A549 (cell line): ENCODE measurements around the gene RNF40. TPM values are rescaled to one million over a fixed set of nuclear protein-coding genes. Genes with fewer than 3 reads are reported as not detected.

Source experiments
- ATAC-seq, 2 experiments: fragments of 200-7000 bp in 1 of 2; fragments of >200 bp in 1 of 2; cut with Nextera tagmentation in 1 of 2; cut with Tn5 transposase in 1 of 2; 3 replicates each; pipeline versions ENCODE4 v1.8.0 to v1.9.1; 2018 to 2020; ENCODE audit warnings: mild to moderate bottlenecking in 1 of 2, moderate library complexity in 1 of 2
- CTCF ChIA-PET: fragments of 300-600 bp; sonication (Branson Sonifier 250); formaldehyde crosslinking; extraction: SDS; loops from one replicate; lab custom pipeline; 2021; ENCODE audit warnings: antibody characterized with exemption, inconsistent platforms; lab: Yijun Ruan, JAX
- POLR2A ChIA-PET: fragments of 350-600 bp; formaldehyde crosslinking; extraction: SDS; loops from one replicate; lab custom pipeline; 2021; ENCODE audit warnings: antibody characterized with exemption, inconsistent platforms; lab: Yijun Ruan, JAX
- DNase-seq, 2 experiments: peaks; one replicate each; pipeline versions ENCODE4 v3.0.0 to v3.0.0-alpha.2; 2011 to 2016; ENCODE audit warnings: low read depth in 1 of 2, low spot score in 1 of 2
- FAIRE-seq: peaks from 2 replicates; lab custom pipeline; 2011; peaks lifted over from hg19 to GRCh38; lab: Jason Lieb, UNC
- H3K27ac ChIP-seq, 2 experiments: fragments of >200 bp; sonication (Bioruptor Twin); formaldehyde crosslinking; 3 replicates each; pipeline ENCODE4 v1.5.1; 2016 to 2017
- H3K4me1 ChIP-seq: fragments of >200 bp; sonication (Bioruptor Twin); formaldehyde crosslinking; 3 replicates; pipeline ENCODE4 v1.6.1; 2016
- H3K4me2 ChIP-seq: fragments of >200 bp; sonication (Bioruptor Twin); formaldehyde crosslinking; 3 replicates; pipeline ENCODE4 v1.6.1; 2016
- H3K4me3 ChIP-seq: fragments of >200 bp; sonication (Bioruptor Twin); formaldehyde crosslinking; 3 replicates; pipeline ENCODE4 v1.5.1; 2016
- H3K9me3 ChIP-seq: fragments of >200 bp; sonication (Bioruptor Twin); formaldehyde crosslinking; 3 replicates; pipeline ENCODE4 v1.6.1; 2016
- CBX8 ChIP-seq: fragments of 200-600 bp; sonication (generic); IDR thresholded peaks from 2 replicates; pipeline ENCODE4 v1.6.1; 2016
- EHF ChIP-seq: fragments of 250-450 bp; sonication (Bioruptor Pico); IDR thresholded peaks from 2 replicates; pipeline ENCODE4 v1.5.0; 2020; ENCODE audit warnings: mild to moderate bottlenecking
- GATA3 ChIP-seq: IDR thresholded peaks from 2 replicates; pipeline ENCODE4 v1.6.1; 2012; ENCODE audit warnings: borderline replicate concordance
- HDAC2 ChIP-seq: fragments of 200-600 bp; sonication (generic); IDR thresholded peaks from 2 replicates; pipeline ENCODE4 v1.6.1; 2016
- HEYL ChIP-seq: fragments of 250-450 bp; sonication (Bioruptor Pico); IDR thresholded peaks from 2 replicates; pipeline ENCODE4 v1.8.0; 2021; ENCODE audit warnings: mild to moderate bottlenecking, moderate library complexity
- HOXA7 ChIP-seq: fragments of 250-450 bp; sonication (Bioruptor Pico); IDR thresholded peaks from 2 replicates; pipeline ENCODE4 v1.5.0; 2020; ENCODE audit warnings: mild to moderate bottlenecking, moderate library complexity
- HOXB13 ChIP-seq: fragments of 250-450 bp; sonication (Bioruptor Pico); IDR thresholded peaks from 2 replicates; pipeline ENCODE4 v1.5.0; 2020; ENCODE audit warnings: low read depth, mild to moderate bottlenecking, moderate library complexity
- JUN ChIP-seq, 2 experiments: fragments of >200 bp; sonication (Bioruptor Twin); formaldehyde crosslinking; IDR thresholded peaks; 2 replicates in 1 of 2; 3 replicates in 1 of 2; pipeline ENCODE4 v1.6.1; 2016 to 2017
- JUNB ChIP-seq: fragments of >200 bp; sonication (Bioruptor Twin); formaldehyde crosslinking; IDR thresholded peaks from 2 replicates; pipeline ENCODE4 v1.6.1; 2016
- MAFK ChIP-seq: fragments of 450-650 bp; IDR thresholded peaks from 2 replicates; pipeline ENCODE4 v1.6.1; 2014; ENCODE audit not compliant: partially characterized antibody
- MAZ ChIP-seq: fragments of 150-350 bp; IDR thresholded peaks from 2 replicates; pipeline ENCODE4 v1.6.1; 2014; ENCODE audit warnings: antibody characterized with exemption, low read depth, low read length, borderline replicate concordance
- NFE2L2 ChIP-seq: fragments of 150-350 bp; conservative IDR thresholded peaks from 2 replicates; pipeline ENCODE4 v1.6.1; 2014; ENCODE audit warnings: low read length
- NR3C1 ChIP-seq: fragments of >200 bp; sonication (Bioruptor Twin); formaldehyde crosslinking; IDR thresholded peaks from 3 replicates; pipeline ENCODE4 v1.6.1; 2017
- POLR2AphosphoS2 ChIP-seq: conservative IDR thresholded peaks from 2 replicates; pipeline ENCODE4 v1.6.1; 2012; ENCODE audit warnings: low read length, improper control_type of control experiment, inconsistent platforms
- RARB ChIP-seq: fragments of 250-450 bp; sonication (Bioruptor Pico); IDR thresholded peaks from 2 replicates; pipeline ENCODE4 v1.8.0; 2021; ENCODE audit warnings: mild to moderate bottlenecking, moderate library complexity
- RFX5 ChIP-seq: fragments of 450-650 bp; IDR thresholded peaks from 2 replicates; pipeline ENCODE4 v1.7.1; 2014; ENCODE audit warnings: antibody characterized with exemption, mild to moderate bottlenecking, moderate library complexity
- SMC3 ChIP-seq: fragments of >200 bp; sonication (Bioruptor Twin); formaldehyde crosslinking; IDR thresholded peaks from 3 replicates; pipeline ENCODE4 v1.6.1; 2018; ENCODE audit warnings: inconsistent platforms
- TFCP2L1 ChIP-seq: fragments of 250-450 bp; sonication (Bioruptor Pico); IDR thresholded peaks from 2 replicates; pipeline ENCODE4 v1.5.0; 2021; ENCODE audit warnings: mild to moderate bottlenecking
- TP53 ChIP-seq: fragments of 250-450 bp; sonication (Bioruptor Pico); IDR thresholded peaks from 2 replicates; pipeline ENCODE4 v1.5.0; 2021; ENCODE audit warnings: mild to moderate bottlenecking, moderate library complexity
- ZC3H11A ChIP-seq: fragments of 450-650 bp; IDR thresholded peaks from 2 replicates; pipeline ENCODE4 v1.6.1; 2014; ENCODE audit warnings: antibody characterized with exemption, mild to moderate bottlenecking
- WGBS: methylation state at CpG from one replicate; pipeline ENCODE4 v1.1.6; 2017; ENCODE audit errors: missing lambda C conversion rate; 5-methylcytosine and 5-hydroxymethylcytosine counted together
- polyA plus RNA-seq, 4 experiments: library from polyadenylated mRNA; depleted of rRNA in 3 of 4; stranded (reverse); fragments of >200 nt; fragmentation: RNase III in 1 of 4; extraction: RNeasy Plus Mini Kit Qiagen cat#74134 plus additional on column Dnase treatment in 1 of 4; gene quantifications; 2 replicates in 3 of 4; 3 replicates in 1 of 4; pipeline ENCODE4 v1.2.3, GENCODE V29; 2011 to 2017
- TF ChIP-seq, protein P1 (sequence below): IDR thresholded peaks from 2 replicates; pipeline ENCODE4 v1.6.1; 2012
- TF ChIP-seq, protein P2 (sequence below): fragments of 250-450 bp; sonication (Bioruptor Pico); IDR thresholded peaks from 2 replicates; pipeline ENCODE4 v1.5.0; 2021; ENCODE audit warnings: mild to moderate bottlenecking, moderate library complexity, borderline replicate concordance
- TF ChIP-seq, protein P3 (sequence below): fragments of 250-450 bp; sonication (Bioruptor Pico); IDR thresholded peaks from 2 replicates; pipeline ENCODE4 v1.5.0; 2020; ENCODE audit warnings: low read depth, mild to moderate bottlenecking, moderate library complexity
- TF ChIP-seq, protein P4 (sequence below): IDR thresholded peaks from 2 replicates; pipeline ENCODE4 v1.6.1; 2012; ENCODE audit warnings: low read depth, borderline replicate concordance
- TF ChIP-seq, protein P5 (sequence below): fragments of 150-350 bp; IDR thresholded peaks from 2 replicates; pipeline ENCODE4 v1.6.1; 2014; ENCODE audit warnings: low read depth, mild to moderate bottlenecking, low read length
- TF ChIP-seq, protein P6 (sequence below): fragments of 200-600 bp; sonication (generic); IDR thresholded peaks from 2 replicates; pipeline ENCODE4 v1.6.1; 2016; ENCODE audit warnings: antibody characterized with exemption, mild to moderate bottlenecking, moderate library complexity
- TF ChIP-seq, protein P7 (sequence below): fragments of >200 bp; sonication (Bioruptor Twin); formaldehyde crosslinking; IDR thresholded peaks from 3 replicates; pipeline ENCODE4 v1.6.1; 2016

Gene RNF40
- polyA plus RNA-seq, 2 of the 4 experiments (the other 2 are of a cell fraction) = 66.1 to 69.9 TPM

DNA sequence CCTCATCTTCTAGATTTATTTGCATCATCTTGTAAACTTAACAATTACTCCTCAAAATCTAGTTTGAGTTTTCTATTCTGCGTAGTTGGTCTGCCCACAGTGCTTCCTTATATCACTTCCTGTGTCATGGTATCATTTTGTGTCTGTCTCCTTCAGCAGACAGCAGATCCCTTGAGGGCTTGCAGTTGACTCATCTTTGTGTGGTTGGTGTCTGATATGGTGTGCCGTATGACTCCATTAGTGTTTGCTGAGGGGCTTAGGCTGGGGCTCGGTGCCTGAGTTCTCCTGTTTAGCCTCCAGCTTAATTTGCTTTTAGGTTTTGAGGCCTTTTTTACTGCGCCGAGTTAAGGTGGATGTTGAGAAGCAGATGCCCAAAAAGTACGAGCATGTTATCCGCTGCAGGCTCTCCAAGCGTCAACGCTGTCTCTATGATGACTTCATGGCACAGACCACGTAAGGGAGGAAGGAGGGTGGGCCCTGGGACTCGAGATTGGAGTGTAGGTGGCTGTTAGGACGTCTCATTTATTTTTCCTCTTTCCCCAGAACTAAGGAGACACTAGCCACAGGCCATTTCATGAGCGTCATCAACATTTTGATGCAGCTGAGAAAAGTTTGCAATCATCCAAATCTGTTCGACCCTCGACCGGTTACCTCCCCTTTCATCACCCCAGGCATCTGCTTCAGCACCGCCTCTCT is 46.2 kb upstream of the RNF40 start (continued):
- TF ChIP-seq GATA3 = no peak
- TF ChIP-seq HOXA7 (CRISPR knock-in tag) = no peak

DNA sequence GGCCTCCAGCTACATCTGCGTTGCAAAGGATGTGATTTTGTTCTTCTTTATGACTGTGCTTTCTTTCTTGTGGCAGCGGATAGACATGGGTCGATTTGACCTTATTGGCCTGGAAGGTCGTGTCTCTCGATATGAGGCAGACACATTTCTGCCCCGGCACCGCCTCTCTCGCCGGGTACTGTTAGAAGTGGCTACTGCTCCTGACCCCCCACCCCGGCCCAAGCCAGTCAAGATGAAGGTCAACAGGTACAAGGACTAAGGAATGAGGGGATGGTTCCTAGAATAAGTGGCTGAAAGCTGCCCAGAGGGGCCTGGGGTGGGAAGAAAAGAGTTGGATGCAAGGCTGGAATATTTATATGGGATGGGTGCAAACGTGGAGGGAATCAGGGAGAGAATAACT is 42.0 kb upstream of the RNF40 start:
- ChIA-PET POLR2A (no interaction called here), CTCF (interaction anchor here (1.4 kb wide), 1 partner anchor 15 kb away, joined by 5 read pairs; no protein-coding TSS in a partner anchor)
- WGBS = 88% methylated on average over 11 of the region's 11 CpGs
- no peaks in the 10 kb centered on the region for H3K9me3 ChIP-seq
- FAIRE-seq (no peak), DNase-seq (no peak), ATAC-seq (no peak)
- H3K4me1 ChIP-seq = peaks cover 6% of the 10 kb centered on the region; the same call in 1 of the 3 replicates
- H3K27ac ChIP-seq = no peak overlapping the region
- no peak overlapping the region for H3K4me3 ChIP-seq
- no peak for TF ChIP-seq TP53
- TF ChIP-seq MAFK = no peak
- TF ChIP-seq RARB (CRISPR knock-in tag) = no peak
- TF ChIP-seq HOXB13 = no peak
- no peak for TF ChIP-seq NR3C1
- TF ChIP-seq, protein P1, sequence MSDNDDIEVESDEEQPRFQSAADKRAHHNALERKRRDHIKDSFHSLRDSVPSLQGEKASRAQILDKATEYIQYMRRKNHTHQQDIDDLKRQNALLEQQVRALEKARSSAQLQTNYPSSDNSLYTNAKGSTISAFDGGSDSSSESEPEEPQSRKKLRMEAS = no peak
- no peak for TF ChIP-seq HDAC2
- TF ChIP-seq, protein P2, sequence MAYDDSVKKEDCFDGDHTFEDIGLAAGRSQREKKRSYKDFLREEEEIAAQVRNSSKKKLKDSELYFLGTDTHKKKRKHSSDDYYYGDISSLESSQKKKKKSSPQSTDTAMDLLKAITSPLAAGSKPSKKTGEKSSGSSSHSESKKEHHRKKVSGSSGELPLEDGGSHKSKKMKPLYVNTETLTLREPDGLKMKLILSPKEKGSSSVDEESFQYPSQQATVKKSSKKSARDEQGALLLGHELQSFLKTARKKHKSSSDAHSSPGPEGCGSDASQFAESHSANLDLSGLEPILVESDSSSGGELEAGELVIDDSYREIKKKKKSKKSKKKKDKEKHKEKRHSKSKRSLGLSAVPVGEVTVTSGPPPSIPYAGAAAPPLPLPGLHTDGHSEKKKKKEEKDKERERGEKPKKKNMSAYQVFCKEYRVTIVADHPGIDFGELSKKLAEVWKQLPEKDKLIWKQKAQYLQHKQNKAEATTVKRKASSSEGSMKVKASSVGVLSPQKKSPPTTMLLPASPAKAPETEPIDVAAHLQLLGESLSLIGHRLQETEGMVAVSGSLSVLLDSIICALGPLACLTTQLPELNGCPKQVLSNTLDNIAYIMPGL (CRISPR knock-in tag) = no peak
- no peak for TF ChIP-seq TFCP2L1
- TF ChIP-seq GATA3 = no peak
- no peak for TF ChIP-seq POLR2AphosphoS2
- no peak for TF ChIP-seq JUN (IDR thresholded peaks at IDR 0.05)
- no peak overlapping the region for H3K4me2 ChIP-seq

DNA sequence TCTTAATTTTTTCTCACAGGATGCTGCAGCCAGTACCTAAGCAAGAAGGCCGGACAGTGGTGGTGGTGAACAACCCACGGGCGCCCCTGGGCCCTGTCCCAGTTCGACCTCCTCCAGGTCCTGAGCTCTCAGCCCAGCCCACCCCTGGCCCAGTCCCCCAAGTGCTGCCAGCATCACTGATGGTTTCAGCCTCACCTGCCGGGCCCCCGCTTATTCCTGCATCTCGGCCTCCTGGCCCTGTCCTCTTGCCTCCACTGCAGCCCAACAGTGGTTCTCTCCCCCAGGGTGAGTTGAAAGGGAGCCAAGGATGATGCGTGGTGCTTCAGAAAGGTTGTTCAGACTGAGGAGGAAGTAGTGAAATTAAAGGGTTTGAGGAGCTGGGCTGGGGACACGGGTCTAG is 41.4 kb upstream of the RNF40 start:
- ATAC-seq (no peak), FAIRE-seq (no peak), DNase-seq (no peak)
- Histone ChIP-seq H3K27ac (no peak overlapping the region), H3K9me3 (no peaks in the 10 kb centered on the region), H3K4me1 (peaks cover 4% of the 10 kb centered on the region; the same call in 1 of the 3 replicates), H3K4me3 (no peak overlapping the region), H3K4me2 (no peak overlapping the region)
- ChIA-PET POLR2A (no interaction called here), CTCF (interaction anchor here (1.3 kb wide), 1 partner anchor 9 kb away, joined by 3 read pairs; no protein-coding TSS in a partner anchor)
- 90% methylated on average over 8 of the region's 9 CpGs for WGBS
- TF ChIP-seq, protein P3, sequence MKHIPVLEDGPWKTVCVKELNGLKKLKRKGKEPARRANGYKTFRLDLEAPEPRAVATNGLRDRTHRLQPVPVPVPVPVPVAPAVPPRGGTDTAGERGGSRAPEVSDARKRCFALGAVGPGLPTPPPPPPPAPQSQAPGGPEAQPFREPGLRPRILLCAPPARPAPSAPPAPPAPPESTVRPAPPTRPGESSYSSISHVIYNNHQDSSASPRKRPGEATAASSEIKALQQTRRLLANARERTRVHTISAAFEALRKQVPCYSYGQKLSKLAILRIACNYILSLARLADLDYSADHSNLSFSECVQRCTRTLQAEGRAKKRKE = no peak
- TF ChIP-seq, protein P4, sequence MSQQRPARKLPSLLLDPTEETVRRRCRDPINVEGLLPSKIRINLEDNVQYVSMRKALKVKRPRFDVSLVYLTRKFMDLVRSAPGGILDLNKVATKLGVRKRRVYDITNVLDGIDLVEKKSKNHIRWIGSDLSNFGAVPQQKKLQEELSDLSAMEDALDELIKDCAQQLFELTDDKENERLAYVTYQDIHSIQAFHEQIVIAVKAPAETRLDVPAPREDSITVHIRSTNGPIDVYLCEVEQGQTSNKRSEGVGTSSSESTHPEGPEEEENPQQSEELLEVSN = no peak
- TF ChIP-seq, protein P1 = no peak
- TF ChIP-seq EHF (CRISPR knock-in tag) = no peak
- TF ChIP-seq SMC3 = no peak
- TF ChIP-seq HEYL = no peak
- no peak for TF ChIP-seq ZC3H11A
- no peak for TF ChIP-seq MAZ
- TF ChIP-seq JUNB = no peak
- no peak for TF ChIP-seq RARB (CRISPR knock-in tag)
- no peak for TF ChIP-seq HOXA7 (CRISPR knock-in tag)
- TF ChIP-seq, protein P5, sequence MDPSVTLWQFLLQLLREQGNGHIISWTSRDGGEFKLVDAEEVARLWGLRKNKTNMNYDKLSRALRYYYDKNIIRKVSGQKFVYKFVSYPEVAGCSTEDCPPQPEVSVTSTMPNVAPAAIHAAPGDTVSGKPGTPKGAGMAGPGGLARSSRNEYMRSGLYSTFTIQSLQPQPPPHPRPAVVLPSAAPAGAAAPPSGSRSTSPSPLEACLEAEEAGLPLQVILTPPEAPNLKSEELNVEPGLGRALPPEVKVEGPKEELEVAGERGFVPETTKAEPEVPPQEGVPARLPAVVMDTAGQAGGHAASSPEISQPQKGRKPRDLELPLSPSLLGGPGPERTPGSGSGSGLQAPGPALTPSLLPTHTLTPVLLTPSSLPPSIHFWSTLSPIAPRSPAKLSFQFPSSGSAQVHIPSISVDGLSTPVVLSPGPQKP = no peak
- TF ChIP-seq RFX5 = no peak
- TF ChIP-seq NFE2L2 = no peak
- no peak for TF ChIP-seq CBX8
- TF ChIP-seq, protein P6, sequence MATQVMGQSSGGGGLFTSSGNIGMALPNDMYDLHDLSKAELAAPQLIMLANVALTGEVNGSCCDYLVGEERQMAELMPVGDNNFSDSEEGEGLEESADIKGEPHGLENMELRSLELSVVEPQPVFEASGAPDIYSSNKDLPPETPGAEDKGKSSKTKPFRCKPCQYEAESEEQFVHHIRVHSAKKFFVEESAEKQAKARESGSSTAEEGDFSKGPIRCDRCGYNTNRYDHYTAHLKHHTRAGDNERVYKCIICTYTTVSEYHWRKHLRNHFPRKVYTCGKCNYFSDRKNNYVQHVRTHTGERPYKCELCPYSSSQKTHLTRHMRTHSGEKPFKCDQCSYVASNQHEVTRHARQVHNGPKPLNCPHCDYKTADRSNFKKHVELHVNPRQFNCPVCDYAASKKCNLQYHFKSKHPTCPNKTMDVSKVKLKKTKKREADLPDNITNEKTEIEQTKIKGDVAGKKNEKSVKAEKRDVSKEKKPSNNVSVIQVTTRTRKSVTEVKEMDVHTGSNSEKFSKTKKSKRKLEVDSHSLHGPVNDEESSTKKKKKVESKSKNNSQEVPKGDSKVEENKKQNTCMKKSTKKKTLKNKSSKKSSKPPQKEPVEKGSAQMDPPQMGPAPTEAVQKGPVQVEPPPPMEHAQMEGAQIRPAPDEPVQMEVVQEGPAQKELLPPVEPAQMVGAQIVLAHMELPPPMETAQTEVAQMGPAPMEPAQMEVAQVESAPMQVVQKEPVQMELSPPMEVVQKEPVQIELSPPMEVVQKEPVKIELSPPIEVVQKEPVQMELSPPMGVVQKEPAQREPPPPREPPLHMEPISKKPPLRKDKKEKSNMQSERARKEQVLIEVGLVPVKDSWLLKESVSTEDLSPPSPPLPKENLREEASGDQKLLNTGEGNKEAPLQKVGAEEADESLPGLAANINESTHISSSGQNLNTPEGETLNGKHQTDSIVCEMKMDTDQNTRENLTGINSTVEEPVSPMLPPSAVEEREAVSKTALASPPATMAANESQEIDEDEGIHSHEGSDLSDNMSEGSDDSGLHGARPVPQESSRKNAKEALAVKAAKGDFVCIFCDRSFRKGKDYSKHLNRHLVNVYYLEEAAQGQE = no peak
- TF ChIP-seq, protein P7, sequence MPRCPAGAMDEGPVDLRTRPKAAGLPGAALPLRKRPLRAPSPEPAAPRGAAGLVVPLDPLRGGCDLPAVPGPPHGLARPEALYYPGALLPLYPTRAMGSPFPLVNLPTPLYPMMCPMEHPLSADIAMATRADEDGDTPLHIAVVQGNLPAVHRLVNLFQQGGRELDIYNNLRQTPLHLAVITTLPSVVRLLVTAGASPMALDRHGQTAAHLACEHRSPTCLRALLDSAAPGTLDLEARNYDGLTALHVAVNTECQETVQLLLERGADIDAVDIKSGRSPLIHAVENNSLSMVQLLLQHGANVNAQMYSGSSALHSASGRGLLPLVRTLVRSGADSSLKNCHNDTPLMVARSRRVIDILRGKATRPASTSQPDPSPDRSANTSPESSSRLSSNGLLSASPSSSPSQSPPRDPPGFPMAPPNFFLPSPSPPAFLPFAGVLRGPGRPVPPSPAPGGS = no peak
